Brain microvascular endothelial cell (primary cell): Measurements from ENCODE around the gene TAF3.

Experiments used
- DNase-seq: peaks from one replicate; pipeline ENCODE4 v3.0.0-alpha.2; 2020
- H3K27ac ChIP-seq: fragments of 250-450 bp; sonication (Bioruptor Pico); 2 replicates; pipeline ENCODE4 v1.5.1; 2020; ENCODE audit warnings: mild to moderate bottlenecking, moderate library complexity
- H3K27me3 ChIP-seq: fragments of 250-450 bp; sonication (Bioruptor Pico); replicated peaks from 2 replicates; pipeline ENCODE4 v1.5.1; 2020; ENCODE audit warnings: mild to moderate bottlenecking
- H3K36me3 ChIP-seq: fragments of 250-450 bp; sonication (Bioruptor Pico); replicated peaks from 2 replicates; pipeline ENCODE4 v1.5.1; 2020; ENCODE audit warnings: mild to moderate bottlenecking
- H3K4me3 ChIP-seq: 2 replicates; pipeline ENCODE4 v1.5.1; 2011; ENCODE audit warnings: low read depth, mild to moderate bottlenecking, control low read depth, low read length, moderate library complexity
- in situ Hi-C: cut with HindIII; loops from 2 replicates; pipeline ENCODE4 v1.10.0; 2017; ENCODE audit warnings: low sequenced_read_pairs, low pct_ligation_motif_present
- TF ChIP-seq, protein P1 (sequence below): IDR thresholded peaks from 2 replicates; pipeline ENCODE4 v1.5.1; 2011; ENCODE audit warnings: low read depth, mild to moderate bottlenecking, moderate library complexity, low read length, control low read depth, inconsistent platforms; ENCODE audit errors: missing control alignments

TAF3 gene

DNA sequence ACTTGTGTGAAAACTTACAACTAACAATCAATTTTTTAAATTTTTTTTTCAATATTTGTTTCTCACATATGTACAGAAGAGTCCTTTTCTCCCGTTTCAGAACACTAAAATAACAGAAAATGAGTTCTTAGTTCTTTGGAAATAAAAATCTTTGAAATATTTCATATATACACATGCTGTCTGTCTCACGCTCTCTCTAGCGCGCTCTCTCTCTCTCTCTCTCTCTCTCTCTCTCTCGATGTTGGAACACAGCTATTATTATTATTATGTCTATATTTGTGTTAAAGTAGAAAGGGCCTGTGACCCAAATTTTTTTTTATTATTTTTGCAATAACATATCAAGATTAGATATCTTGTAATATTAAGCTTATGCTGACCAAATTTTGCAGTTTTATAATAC, 139.3 kb downstream of the TAF3 start:
- no peak overlapping the region for H3K27ac ChIP-seq
- H3K27me3 ChIP-seq = no peaks in the 10 kb centered on the region
- H3K36me3 ChIP-seq = no peaks in the 10 kb centered on the region
- DNase-seq = no peak
- TF ChIP-seq, protein P1, sequence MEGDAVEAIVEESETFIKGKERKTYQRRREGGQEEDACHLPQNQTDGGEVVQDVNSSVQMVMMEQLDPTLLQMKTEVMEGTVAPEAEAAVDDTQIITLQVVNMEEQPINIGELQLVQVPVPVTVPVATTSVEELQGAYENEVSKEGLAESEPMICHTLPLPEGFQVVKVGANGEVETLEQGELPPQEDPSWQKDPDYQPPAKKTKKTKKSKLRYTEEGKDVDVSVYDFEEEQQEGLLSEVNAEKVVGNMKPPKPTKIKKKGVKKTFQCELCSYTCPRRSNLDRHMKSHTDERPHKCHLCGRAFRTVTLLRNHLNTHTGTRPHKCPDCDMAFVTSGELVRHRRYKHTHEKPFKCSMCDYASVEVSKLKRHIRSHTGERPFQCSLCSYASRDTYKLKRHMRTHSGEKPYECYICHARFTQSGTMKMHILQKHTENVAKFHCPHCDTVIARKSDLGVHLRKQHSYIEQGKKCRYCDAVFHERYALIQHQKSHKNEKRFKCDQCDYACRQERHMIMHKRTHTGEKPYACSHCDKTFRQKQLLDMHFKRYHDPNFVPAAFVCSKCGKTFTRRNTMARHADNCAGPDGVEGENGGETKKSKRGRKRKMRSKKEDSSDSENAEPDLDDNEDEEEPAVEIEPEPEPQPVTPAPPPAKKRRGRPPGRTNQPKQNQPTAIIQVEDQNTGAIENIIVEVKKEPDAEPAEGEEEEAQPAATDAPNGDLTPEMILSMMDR = no peak
- no peak overlapping the region for H3K4me3 ChIP-seq
- in situ Hi-C loops = no loop called here

GRCh38 chr10:7958442-7958841, 140.1 kb downstream of the TAF3 start:
- Histone ChIP-seq H3K4me3 (no peak overlapping the region), H3K27me3 (no peaks in the 10 kb centered on the region), H3K27ac (no peak overlapping the region), H3K36me3 (no peaks in the 10 kb centered on the region)
- TF ChIP-seq, protein P1 = no peak
- no peak for DNase-seq
- in situ Hi-C loops = no loop called here

GRCh38 chr10:7960108-7960507, 141.8 kb downstream of the TAF3 start:
- H3K36me3 ChIP-seq = no peaks in the 10 kb centered on the region
- in situ Hi-C loops = no loop called here
- no peak for DNase-seq
- H3K27ac ChIP-seq = no peak overlapping the region
- H3K27me3 ChIP-seq = no peaks in the 10 kb centered on the region
- TF ChIP-seq, protein P1 = no peak
- H3K4me3 ChIP-seq = no peak overlapping the region

- DNase-seq = no peak
- in situ Hi-C loops = no loop called here
- TF ChIP-seq, protein P1 = no peak
Measured at GRCh38 chr10:7962592-7962991, 144.3 kb downstream of the TAF3 start.

DNA sequence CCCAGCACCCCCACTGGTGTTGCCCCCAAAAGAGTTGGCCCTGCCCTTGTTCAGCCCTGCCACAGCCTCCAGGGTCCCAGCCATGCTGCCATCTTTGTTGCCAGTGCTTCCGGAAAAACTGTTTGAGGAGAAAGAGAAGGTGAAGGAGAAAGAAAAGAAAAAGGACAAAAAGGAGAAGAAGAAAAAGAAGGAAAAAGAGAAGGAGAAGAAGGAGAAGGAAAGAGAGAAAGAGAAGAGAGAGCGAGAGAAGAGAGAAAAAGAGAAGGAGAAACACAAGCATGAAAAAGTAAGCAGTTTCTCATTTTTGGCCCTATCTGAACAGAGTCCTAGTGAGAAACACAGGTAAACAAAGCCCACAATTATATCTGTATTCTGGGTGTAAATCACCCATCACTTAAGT, 147.2 kb downstream of the TAF3 start:
- TF ChIP-seq, protein P1 = no peak
- in situ Hi-C loops = no loop called here
- no peaks in the 10 kb centered on the region for H3K27me3 ChIP-seq
- H3K36me3 ChIP-seq = no peaks in the 10 kb centered on the region
- no peak overlapping the region for H3K27ac ChIP-seq
- no peak overlapping the region for H3K4me3 ChIP-seq
- no peak for DNase-seq

More at GRCh38 chr10:7962592-7962991, 144.3 kb downstream of the TAF3 start:
- H3K27ac ChIP-seq = no peak overlapping the region
- no peaks in the 10 kb centered on the region for H3K27me3 ChIP-seq
- H3K4me3 ChIP-seq = no peak overlapping the region
- no peaks in the 10 kb centered on the region for H3K36me3 ChIP-seq

- in situ Hi-C loops = no loop called here
- no peaks in the 10 kb centered on the region for H3K36me3 ChIP-seq
- H3K27ac ChIP-seq = no peak overlapping the region
- no peak for DNase-seq
- H3K27me3 ChIP-seq = no peaks in the 10 kb centered on the region
- no peak overlapping the region for H3K4me3 ChIP-seq
- TF ChIP-seq, protein P1 = no peak
Measured at GRCh38 chr10:7967035-7967434, 148.7 kb downstream of the TAF3 start.
